ENCODE data around the gene TTC7B. TPM values are rescaled to one million over a fixed set of nuclear protein-coding genes. Genes with fewer than 3 reads are reported as not detected.

TTC7B gene
- total and polyA plus RNA-seq, 2 experiments from 2014 or later, result 7.9 to 28.6 TPM

DNA sequence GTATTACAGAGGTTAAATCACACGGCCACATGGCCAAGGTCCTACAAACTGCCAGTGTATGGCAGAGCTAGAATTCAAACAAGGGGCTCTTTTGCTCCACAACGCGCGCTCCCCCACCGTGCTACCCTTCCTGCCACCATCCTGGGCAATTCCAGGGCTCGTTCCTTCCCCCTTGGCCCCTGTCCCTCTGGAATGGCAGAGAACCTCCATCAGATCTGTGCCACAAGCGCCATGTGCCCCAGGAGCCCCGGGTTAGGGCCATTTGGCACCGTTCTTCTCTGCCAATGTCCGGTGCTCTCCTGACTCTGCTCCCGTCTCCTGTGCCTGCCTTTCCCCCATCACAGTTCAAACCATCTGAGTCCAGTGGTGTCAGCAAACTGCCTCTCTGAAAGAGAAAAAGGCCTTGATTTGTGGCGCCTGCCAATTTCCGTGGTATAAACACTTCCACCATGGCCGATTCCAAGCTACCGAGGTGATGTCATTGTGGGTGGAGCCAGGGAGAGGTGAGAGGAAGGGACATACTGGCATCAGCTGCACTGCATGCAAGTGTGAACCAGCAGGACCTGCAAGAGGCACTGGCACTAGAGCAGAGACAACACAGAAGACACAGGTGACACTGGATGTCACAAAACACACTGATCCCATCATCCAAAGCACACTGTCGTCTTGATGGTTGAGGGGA, 256.3 kb downstream of the TTC7B start:
- H3K27ac Mint-ChIP-seq, result no peak overlapping the region
- Histone ChIP-seq H2AFZ (no peak overlapping the region), H3F3A (replicated peaks; ENCODE audit: low read depth) (no peaks in the 10 kb centered on the region), H4K20me1 (replicated peaks; ENCODE audit: insufficient read depth) (no peaks in the 10 kb centered on the region), H3K9me2 (ENCODE audit: insufficient read depth) (0 out of 2 replicates have a peak, but pooled peaks cover 4% of the 10 kb centered on the region), H3K79me2 (replicated peaks; ENCODE audit: insufficient read depth) (no peaks in the 10 kb centered on the region), H3K4me1 (ENCODE audit: insufficient read depth) (peaks cover 12% of the 10 kb centered on the region), H3K27ac (ENCODE audit: low read depth) (no peak overlapping the region), H3K4me2 (no peak overlapping the region), H3K36me3 (ENCODE audit: insufficient read depth) (no peaks in the 10 kb centered on the region), H3K4me3 (no peak overlapping the region), H3K27me3 (ENCODE audit: insufficient read depth) (no peaks in the 10 kb centered on the region)
- ATAC-seq (no peak), DNase-seq (ENCODE audit: low spot score) (no peak)
- peaks cover 16% of the 10 kb centered on the region for H3K4me1 Mint-ChIP-seq
- H3K36me3 Mint-ChIP-seq (ENCODE audit: low read depth), result no peaks in the 10 kb centered on the region; the same call in 2 of the 3 replicates
- H3K9me3 Mint-ChIP-seq, result no peaks in the 10 kb centered on the region
- H3K4me3 Mint-ChIP-seq, result no peak overlapping the region
- TF ChIP-seq, protein P1, sequence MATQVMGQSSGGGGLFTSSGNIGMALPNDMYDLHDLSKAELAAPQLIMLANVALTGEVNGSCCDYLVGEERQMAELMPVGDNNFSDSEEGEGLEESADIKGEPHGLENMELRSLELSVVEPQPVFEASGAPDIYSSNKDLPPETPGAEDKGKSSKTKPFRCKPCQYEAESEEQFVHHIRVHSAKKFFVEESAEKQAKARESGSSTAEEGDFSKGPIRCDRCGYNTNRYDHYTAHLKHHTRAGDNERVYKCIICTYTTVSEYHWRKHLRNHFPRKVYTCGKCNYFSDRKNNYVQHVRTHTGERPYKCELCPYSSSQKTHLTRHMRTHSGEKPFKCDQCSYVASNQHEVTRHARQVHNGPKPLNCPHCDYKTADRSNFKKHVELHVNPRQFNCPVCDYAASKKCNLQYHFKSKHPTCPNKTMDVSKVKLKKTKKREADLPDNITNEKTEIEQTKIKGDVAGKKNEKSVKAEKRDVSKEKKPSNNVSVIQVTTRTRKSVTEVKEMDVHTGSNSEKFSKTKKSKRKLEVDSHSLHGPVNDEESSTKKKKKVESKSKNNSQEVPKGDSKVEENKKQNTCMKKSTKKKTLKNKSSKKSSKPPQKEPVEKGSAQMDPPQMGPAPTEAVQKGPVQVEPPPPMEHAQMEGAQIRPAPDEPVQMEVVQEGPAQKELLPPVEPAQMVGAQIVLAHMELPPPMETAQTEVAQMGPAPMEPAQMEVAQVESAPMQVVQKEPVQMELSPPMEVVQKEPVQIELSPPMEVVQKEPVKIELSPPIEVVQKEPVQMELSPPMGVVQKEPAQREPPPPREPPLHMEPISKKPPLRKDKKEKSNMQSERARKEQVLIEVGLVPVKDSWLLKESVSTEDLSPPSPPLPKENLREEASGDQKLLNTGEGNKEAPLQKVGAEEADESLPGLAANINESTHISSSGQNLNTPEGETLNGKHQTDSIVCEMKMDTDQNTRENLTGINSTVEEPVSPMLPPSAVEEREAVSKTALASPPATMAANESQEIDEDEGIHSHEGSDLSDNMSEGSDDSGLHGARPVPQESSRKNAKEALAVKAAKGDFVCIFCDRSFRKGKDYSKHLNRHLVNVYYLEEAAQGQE (IDR thresholded peaks at IDR 0.05; ENCODE audit: unreplicated experiment), result no peak
- TF ChIP-seq POLR2AphosphoS5 (IDR thresholded peaks at IDR 0.05; ENCODE audit: low read depth) (no peak), NANOG (IDR thresholded peaks at IDR 0.05; ENCODE audit: borderline replicate concordance) (no peak), EZH2 (IDR thresholded peaks at IDR 0.05; ENCODE audit: low read depth, unreplicated experiment) (no peak), CREB1 (CRISPR knock-in tag; IDR thresholded peaks at IDR 0.05; ENCODE audit: low read depth) (no peak), ZNF114 (CRISPR knock-in tag; IDR thresholded peaks at IDR 0.05) (no peak), JUNB (IDR thresholded peaks at IDR 0.05; ENCODE audit: unreplicated experiment) (no peak), EZH2phosphoT487 (IDR thresholded peaks at IDR 0.05; ENCODE audit: unreplicated experiment) (no peak), STAT1 (IDR thresholded peaks at IDR 0.05; ENCODE audit: unreplicated experiment) (no peak), ZNF331 (CRISPR knock-in tag; IDR thresholded peaks at IDR 0.05; ENCODE audit: low read depth) (no peak)
- TF ChIP-seq, protein P2, sequence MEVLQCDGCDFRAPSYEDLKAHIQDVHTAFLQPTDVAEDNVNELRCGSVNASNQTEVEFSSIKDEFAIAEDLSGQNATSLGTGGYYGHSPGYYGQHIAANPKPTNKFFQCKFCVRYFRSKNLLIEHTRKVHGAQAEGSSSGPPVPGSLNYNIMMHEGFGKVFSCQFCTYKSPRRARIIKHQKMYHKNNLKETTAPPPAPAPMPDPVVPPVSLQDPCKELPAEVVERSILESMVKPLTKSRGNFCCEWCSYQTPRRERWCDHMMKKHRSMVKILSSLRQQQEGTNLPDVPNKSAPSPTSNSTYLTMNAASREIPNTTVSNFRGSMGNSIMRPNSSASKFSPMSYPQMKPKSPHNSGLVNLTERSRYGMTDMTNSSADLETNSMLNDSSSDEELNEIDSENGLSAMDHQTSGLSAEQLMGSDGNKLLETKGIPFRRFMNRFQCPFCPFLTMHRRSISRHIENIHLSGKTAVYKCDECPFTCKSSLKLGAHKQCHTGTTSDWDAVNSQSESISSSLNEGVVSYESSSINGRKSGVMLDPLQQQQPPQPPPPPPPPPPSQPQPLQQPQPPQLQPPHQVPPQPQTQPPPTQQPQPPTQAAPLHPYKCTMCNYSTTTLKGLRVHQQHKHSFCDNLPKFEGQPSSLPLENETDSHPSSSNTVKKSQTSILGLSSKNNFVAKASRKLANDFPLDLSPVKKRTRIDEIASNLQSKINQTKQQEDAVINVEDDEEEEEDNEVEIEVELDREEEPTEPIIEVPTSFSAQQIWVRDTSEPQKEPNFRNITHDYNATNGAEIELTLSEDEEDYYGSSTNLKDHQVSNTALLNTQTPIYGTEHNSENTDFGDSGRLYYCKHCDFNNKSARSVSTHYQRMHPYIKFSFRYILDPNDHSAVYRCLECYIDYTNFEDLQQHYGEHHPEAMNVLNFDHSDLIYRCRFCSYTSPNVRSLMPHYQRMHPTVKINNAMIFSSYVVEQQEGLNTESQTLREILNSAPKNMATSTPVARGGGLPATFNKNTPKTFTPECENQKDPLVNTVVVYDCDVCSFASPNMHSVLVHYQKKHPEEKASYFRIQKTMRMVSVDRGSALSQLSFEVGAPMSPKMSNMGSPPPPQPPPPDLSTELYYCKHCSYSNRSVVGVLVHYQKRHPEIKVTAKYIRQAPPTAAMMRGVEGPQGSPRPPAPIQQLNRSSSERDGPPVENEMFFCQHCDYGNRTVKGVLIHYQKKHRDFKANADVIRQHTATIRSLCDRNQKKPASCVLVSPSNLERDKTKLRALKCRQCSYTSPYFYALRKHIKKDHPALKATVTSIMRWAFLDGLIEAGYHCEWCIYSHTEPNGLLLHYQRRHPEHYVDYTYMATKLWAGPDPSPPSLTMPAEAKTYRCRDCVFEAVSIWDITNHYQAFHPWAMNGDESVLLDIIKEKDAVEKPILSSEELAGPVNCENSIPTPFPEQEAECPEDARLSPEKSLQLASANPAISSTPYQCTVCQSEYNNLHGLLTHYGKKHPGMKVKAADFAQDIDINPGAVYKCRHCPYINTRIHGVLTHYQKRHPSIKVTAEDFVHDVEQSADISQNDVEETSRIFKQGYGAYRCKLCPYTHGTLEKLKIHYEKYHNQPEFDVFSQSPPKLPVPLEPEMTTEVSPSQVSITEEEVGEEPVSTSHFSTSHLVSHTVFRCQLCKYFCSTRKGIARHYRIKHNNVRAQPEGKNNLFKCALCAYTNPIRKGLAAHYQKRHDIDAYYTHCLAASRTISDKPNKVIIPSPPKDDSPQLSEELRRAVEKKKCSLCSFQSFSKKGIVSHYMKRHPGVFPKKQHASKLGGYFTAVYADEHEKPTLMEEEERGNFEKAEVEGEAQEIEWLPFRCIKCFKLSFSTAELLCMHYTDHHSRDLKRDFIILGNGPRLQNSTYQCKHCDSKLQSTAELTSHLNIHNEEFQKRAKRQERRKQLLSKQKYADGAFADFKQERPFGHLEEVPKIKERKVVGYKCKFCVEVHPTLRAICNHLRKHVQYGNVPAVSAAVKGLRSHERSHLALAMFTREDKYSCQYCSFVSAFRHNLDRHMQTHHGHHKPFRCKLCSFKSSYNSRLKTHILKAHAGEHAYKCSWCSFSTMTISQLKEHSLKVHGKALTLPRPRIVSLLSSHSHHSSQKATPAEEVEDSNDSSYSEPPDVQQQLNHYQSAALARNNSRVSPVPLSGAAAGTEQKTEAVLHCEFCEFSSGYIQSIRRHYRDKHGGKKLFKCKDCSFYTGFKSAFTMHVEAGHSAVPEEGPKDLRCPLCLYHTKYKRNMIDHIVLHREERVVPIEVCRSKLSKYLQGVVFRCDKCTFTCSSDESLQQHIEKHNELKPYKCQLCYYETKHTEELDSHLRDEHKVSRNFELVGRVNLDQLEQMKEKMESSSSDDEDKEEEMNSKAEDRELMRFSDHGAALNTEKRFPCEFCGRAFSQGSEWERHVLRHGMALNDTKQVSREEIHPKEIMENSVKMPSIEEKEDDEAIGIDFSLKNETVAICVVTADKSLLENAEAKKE (CRISPR knock-in tag; IDR thresholded peaks at IDR 0.05), result no peak
- TF ChIP-seq, protein P3, sequence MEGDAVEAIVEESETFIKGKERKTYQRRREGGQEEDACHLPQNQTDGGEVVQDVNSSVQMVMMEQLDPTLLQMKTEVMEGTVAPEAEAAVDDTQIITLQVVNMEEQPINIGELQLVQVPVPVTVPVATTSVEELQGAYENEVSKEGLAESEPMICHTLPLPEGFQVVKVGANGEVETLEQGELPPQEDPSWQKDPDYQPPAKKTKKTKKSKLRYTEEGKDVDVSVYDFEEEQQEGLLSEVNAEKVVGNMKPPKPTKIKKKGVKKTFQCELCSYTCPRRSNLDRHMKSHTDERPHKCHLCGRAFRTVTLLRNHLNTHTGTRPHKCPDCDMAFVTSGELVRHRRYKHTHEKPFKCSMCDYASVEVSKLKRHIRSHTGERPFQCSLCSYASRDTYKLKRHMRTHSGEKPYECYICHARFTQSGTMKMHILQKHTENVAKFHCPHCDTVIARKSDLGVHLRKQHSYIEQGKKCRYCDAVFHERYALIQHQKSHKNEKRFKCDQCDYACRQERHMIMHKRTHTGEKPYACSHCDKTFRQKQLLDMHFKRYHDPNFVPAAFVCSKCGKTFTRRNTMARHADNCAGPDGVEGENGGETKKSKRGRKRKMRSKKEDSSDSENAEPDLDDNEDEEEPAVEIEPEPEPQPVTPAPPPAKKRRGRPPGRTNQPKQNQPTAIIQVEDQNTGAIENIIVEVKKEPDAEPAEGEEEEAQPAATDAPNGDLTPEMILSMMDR (conservative IDR thresholded peaks at IDR 0.05; ENCODE audit: low read depth in 2 of 2), result no peak
- TF ChIP-seq, protein P4, sequence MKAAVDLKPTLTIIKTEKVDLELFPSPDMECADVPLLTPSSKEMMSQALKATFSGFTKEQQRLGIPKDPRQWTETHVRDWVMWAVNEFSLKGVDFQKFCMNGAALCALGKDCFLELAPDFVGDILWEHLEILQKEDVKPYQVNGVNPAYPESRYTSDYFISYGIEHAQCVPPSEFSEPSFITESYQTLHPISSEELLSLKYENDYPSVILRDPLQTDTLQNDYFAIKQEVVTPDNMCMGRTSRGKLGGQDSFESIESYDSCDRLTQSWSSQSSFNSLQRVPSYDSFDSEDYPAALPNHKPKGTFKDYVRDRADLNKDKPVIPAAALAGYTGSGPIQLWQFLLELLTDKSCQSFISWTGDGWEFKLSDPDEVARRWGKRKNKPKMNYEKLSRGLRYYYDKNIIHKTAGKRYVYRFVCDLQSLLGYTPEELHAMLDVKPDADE (IDR thresholded peaks at IDR 0.05), result no peak
- H3K27me3 Mint-ChIP-seq (ENCODE audit: insufficient read depth, low read depth, poor library complexity), result peaks cover 14% of the 10 kb centered on the region

Measured in GM23338 (cell line).